ENCODE measurements around the gene PABPN1L. TPM values are rescaled to one million over a fixed set of nuclear protein-coding genes. Genes with fewer than 3 reads are reported as not detected.

Gene PABPN1L
- total and polyA plus RNA-seq, 12 donors, result 0.21 TPM; not detected in 11

- H3K9me3 ChIP-seq, result no peaks in the 10 kb centered on the region
- intact Hi-C loops (cut with DNase I), result no loop called here
- H3K4me1 ChIP-seq, result peaks cover 0 to 22% (median 10%) of the 10 kb centered on the region in 9 donors
- WGBS, 2 donors, result 65 to 73% methylated on average over 25 of the region's 25 CpGs
- peaks cover 0 to 23% (median 8%) of the 10 kb centered on the region in 7 donors for H3K27me3 ChIP-seq
- H3K36me3 ChIP-seq, result peaks cover 0 to 23% (median 0%) of the 10 kb centered on the region in 9 donors
- ATAC-seq (no peak), DNase-seq (no peak)
- H3K27ac ChIP-seq, result no peak overlapping the region
- TF ChIP-seq CTCF (IDR thresholded peaks at IDR 0.05), result no peak
- no peak overlapping the region for H3K4me3 ChIP-seq
These were observed 6.3 kb upstream of the PABPN1L start for GRCh38 chr16:88872650-88873331.

- intact Hi-C loops (cut with DNase I), result no loop called here
- TF ChIP-seq CTCF (IDR thresholded peaks at IDR 0.05), result no peak
- ATAC-seq (no peak), DNase-seq (no peak)
- no peaks in the 10 kb centered on the region for H3K9me3 ChIP-seq
- no peak overlapping the region for H3K27ac ChIP-seq
- peaks cover 0 to 26% (median 8%) of the 10 kb centered on the region in 7 donors for H3K27me3 ChIP-seq
- peaks cover 0 to 22% (median 10%) of the 10 kb centered on the region in 9 donors for H3K4me1 ChIP-seq
- peak overlapping the region in 2 of 10 donors; percentile 39 to 41 for H3K4me3 ChIP-seq
- 76 to 80% methylated on average over 17 to 21 of the region's 21 CpGs for WGBS, 2 donors
- H3K36me3 ChIP-seq, result peaks cover 0 to 14% (median 0%) of the 10 kb centered on the region in 9 donors
These were observed 5.4 kb upstream of the PABPN1L start for GRCh38 chr16:88871730-88872416.

GRCh38 chr16:88871349-88871702 lies 4.9 kb upstream of the PABPN1L start:
- peaks cover 0 to 9% (median 0%) of the 10 kb centered on the region in 9 donors for H3K36me3 ChIP-seq
- WGBS, 2 donors, result 26 to 33% methylated on average over 8 of the region's 8 CpGs
- intact Hi-C loops (cut with DNase I), result no loop called here
- H3K9me3 ChIP-seq, result no peaks in the 10 kb centered on the region
- peak overlapping the region in 7 of 10 donors; percentile 21 to 41 (median 38) for H3K4me3 ChIP-seq
- peak overlapping the region in 1 of 10 donors; percentile 47 for H3K27ac ChIP-seq
- ATAC-seq, result peak in 1 of 8 donors; percentile 14
- peaks cover 0 to 22% (median 10%) of the 10 kb centered on the region in 9 donors for H3K4me1 ChIP-seq
- DNase-seq, result no peak
- no peak for TF ChIP-seq CTCF (IDR thresholded peaks at IDR 0.05)
- H3K27me3 ChIP-seq, result peaks cover 0 to 26% (median 8%) of the 10 kb centered on the region in 7 donors

- DNase-seq (no peak), ATAC-seq (peak in 6 of 8 donors; percentile 13 to 67 (median 24))
- Histone ChIP-seq H3K4me3 (peak overlapping the region in 8 of 10 donors; percentile 5 to 41 (median 35)), H3K27ac (peak overlapping the region in 2 of 10 donors; percentile 47 to 52), H3K4me1 (peaks cover 0 to 22% (median 10%) of the 10 kb centered on the region in 9 donors), H3K9me3 (no peaks in the 10 kb centered on the region), H3K27me3 (peaks cover 0 to 26% (median 8%) of the 10 kb centered on the region in 7 donors), H3K36me3 (peaks cover 0 to 3% (median 0%) of the 10 kb centered on the region in 9 donors)
- intact Hi-C loops (cut with DNase I), result no loop called here
- TF ChIP-seq CTCF (IDR thresholded peaks at IDR 0.05), result no peak
- 41 to 44% methylated on average over 37 of the region's 37 CpGs for whole genome bisulfite sequencing, 2 donors
These were observed 4.3 kb upstream of the PABPN1L start for GRCh38 chr16:88870608-88871348.

All from heart right ventricle (tissue), 16 donors.